ENCODE measurements around the gene SEC61G. TPM values are rescaled to one million over a fixed set of nuclear protein-coding genes. Genes with fewer than 3 reads are reported as not detected.

SEC61G gene
- total RNA-seq (ENCODE audit: low replicate concordance), result 88.6 and 290 TPM in 2 replicates

DNA sequence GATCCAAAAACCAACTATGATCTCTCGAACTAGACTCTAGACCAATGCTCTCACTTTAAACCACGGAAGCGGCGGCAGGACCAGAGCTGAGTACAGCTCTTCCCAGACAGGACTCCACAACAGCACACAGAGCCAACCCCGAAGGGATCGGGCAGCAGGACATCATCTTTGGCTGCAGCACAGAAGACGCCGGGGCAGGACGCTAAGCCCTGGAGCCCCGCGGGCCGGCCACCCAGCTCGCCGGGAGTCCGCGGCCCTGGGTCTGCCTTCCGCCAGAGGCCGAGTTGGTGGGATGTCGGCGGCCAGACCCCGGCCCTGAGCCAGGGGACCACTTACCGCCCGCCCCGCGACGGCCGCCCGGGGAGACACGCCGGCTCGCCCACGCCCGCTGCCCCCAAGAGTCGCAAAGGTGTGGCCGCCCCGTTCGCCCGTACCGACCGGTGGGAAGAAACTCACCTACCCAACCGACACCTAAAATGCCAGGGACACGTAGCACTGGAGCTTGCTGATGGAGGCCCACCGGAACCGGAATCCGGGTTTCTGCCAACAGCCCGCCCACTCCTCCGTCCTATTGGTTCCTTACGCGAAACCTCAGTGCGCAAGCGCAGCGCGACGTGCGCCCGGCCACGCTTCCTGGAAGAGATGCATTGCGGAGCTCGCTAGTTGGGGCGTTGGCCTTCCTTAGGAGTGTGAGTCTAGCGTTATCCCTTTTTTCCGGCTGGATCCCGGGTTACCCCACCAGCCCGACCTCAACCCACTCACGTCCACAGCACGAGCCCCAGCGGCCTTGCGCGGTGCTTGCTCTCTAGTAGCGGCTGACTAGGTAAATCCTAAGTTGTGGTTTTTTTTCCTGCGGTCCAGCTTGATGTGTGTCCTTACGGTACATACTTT is at the start of gene SEC61G:
TSS of gene SEC61G (minus strand) at position 510 of the 891 bp plus-strand sequence. CDS start 1,623 bp downstream, outside the sequence.

Other genes starting within 250 kb of the SEC61G start
- not detected in 2 replicates for gene VSTM2A, start 216.8 kb downstream of the SEC61G start, total RNA-seq (ENCODE audit: low replicate concordance)